Heart left ventricle (tissue), 13 donors: ENCODE measurements around the gene ZBTB7C.

Experiments used
- POLR2A ChIP-seq, 2 donors: fragments of 450-650 bp; IDR thresholded peaks; one replicate each; pipeline ENCODE4 v1.6.1; 2017; ENCODE audit warnings: antibody characterized with exemption in 2 of 2, mild to moderate bottlenecking in 2 of 2, moderate library complexity in 2 of 2
- TF ChIP-seq, protein P1 (sequence below), 12 donors: fragments of 200-600 bp; sonication (generic) in 4 of 12; IDR thresholded peaks; one replicate each; pipeline versions ENCODE4 v1.5.0 to v1.8.0; 2018 to 2022; ENCODE audit warnings: antibody characterized with exemption in 12 of 12, mild to moderate bottlenecking in 5 of 12
- donor health status: ischemic (EF 13 %, LVEDD 7.1; RV severe dilation, severe dysfunction).
- donor health status: DM: no; HTN: yes; CAD: no.
- donor health status: DM: no; HTN: no; CAD: no.
- donor health status: ischemic (EF 25% LVEDD 6.9; RV normal size, moderate dysfunction).
- donor health status: ischemic (EF 25% LVEDD 5.7; RV mildly dilated, moderate dysfunction).
- donor health status: ischemic (EF 35%, LVEDD 5.7; RV mildly dilated, moderate dysfunction).
- donor health status: nonischemic (EF 11% LVEDD 7.7; RV severe dilation, severe dysfunction).
- donor health status: DM: yes; HTN: yes; CAD: no.
- donor health status: PGD.
- donor health status: ischemic (EF 29% LVEDD 5.4; RV normal size, mild dysfunction).
- donor health status: nonischemic (EF 23%, LVEDD 6.1; RV moderate dilation, normal function).

DNA sequence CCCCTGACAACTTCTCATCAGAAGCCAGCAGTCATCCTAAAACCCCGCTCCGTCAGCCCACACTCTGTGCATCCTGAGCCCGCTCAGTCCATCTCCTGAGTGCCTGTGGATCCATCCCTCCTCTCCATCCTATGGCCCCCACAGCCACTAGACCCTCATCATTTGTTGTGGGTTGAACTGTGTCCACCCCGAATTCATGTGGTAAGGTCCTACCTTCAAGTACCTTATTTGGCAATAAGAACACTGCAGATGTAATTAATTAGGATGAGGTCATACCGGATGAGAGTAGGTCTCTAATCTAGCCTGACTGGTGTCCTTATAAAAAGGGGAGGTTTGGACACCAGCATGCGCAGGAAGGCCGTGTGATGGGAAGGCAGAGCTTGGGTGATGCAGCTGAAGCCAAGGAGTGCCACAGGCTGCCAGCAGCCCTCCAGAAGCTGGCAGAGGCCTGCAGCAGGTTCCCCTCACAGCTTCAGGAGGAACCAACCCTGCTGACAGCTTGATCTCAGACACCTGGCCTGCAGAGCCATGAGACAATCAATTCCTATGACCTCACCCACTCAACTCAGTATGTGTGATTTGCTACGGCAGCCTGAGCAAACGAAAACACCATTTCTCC lies 192.4 kb downstream of the ZBTB7C start:
- TF ChIP-seq POLR2A (IDR thresholded peaks at IDR 0.05): no peak
- TF ChIP-seq, protein P1, sequence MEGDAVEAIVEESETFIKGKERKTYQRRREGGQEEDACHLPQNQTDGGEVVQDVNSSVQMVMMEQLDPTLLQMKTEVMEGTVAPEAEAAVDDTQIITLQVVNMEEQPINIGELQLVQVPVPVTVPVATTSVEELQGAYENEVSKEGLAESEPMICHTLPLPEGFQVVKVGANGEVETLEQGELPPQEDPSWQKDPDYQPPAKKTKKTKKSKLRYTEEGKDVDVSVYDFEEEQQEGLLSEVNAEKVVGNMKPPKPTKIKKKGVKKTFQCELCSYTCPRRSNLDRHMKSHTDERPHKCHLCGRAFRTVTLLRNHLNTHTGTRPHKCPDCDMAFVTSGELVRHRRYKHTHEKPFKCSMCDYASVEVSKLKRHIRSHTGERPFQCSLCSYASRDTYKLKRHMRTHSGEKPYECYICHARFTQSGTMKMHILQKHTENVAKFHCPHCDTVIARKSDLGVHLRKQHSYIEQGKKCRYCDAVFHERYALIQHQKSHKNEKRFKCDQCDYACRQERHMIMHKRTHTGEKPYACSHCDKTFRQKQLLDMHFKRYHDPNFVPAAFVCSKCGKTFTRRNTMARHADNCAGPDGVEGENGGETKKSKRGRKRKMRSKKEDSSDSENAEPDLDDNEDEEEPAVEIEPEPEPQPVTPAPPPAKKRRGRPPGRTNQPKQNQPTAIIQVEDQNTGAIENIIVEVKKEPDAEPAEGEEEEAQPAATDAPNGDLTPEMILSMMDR (IDR thresholded peaks at IDR 0.05): no peak
